ACC112 (cell line): ENCODE results near the gene LRRFIP1.
"Not testable (repeated sequence)": the region's sequence is repeated elsewhere in the genome, so short reads cannot be mapped to it uniquely, and the experiment has no call there.

Source experiments
- H2AFZ ChIP-seq: fragments of 200-600 bp; sonication (generic); one replicate; pipeline ENCODE4 v1.6.0; 2017; ENCODE audit warnings: antibody characterized with exemption, low read length; ENCODE audit not compliant: unreplicated experiment
- H3K27ac ChIP-seq: fragments of 200-600 bp; sonication (generic); 2 replicates; pipeline ENCODE4 v1.5.1; 2014; ENCODE audit warnings: low read depth, mild to moderate bottlenecking, antibody characterized with exemption, low read length, moderate library complexity
- H3K27me3 ChIP-seq: fragments of 200-600 bp; sonication (generic); 2 replicates; pipeline ENCODE4 v1.6.1; 2014; ENCODE audit warnings: mild to moderate bottlenecking, antibody characterized with exemption, low read length, moderate library complexity, mixed read lengths; ENCODE audit not compliant: insufficient read depth
- H3K36me3 ChIP-seq: fragments of 200-600 bp; sonication (generic); 2 replicates; pipeline ENCODE4 v1.6.1; 2016; ENCODE audit warnings: mild to moderate bottlenecking, antibody characterized with exemption, low read length, moderate library complexity, mixed read lengths; ENCODE audit not compliant: insufficient read depth
- H3K4me1 ChIP-seq: fragments of 200-600 bp; sonication (generic); one replicate; pipeline ENCODE4 v1.6.1; 2016; ENCODE audit warnings: low read length, mixed read lengths; ENCODE audit not compliant: insufficient read depth, unreplicated experiment, control insufficient read depth
- H3K4me3 ChIP-seq: fragments of 200-600 bp; sonication (generic); 2 replicates; pipeline ENCODE4 v1.5.1; 2014; ENCODE audit warnings: mild to moderate bottlenecking, low read depth, low read length
- H3K79me2 ChIP-seq: fragments of 200-600 bp; sonication (generic); one replicate; pipeline ENCODE4 v1.6.0; 2016; ENCODE audit warnings: low read length; ENCODE audit not compliant: control insufficient read depth, unreplicated experiment, insufficient read depth

Gene LRRFIP1

GRCh38 chr2:237591141-237591881 is 36.1 kb upstream of the LRRFIP1 start:
- no peaks in the 10 kb centered on the region; the same call in 1 of the 2 replicates for H3K27me3 ChIP-seq
- no peak overlapping the region for H3K27ac ChIP-seq
- peaks cover 10% of the 10 kb centered on the region for H3K4me1 ChIP-seq
- no peaks in the 10 kb centered on the region for H3K79me2 ChIP-seq
- H3K4me3 ChIP-seq = no peak overlapping the region
- H2AFZ ChIP-seq = no peak overlapping the region
- H3K36me3 ChIP-seq = no peaks in the 10 kb centered on the region

- Histone ChIP-seq H2AFZ (no peak overlapping the region), H3K4me1 (peaks cover 10% of the 10 kb centered on the region), H3K36me3 (no peaks in the 10 kb centered on the region), H3K79me2 (no peaks in the 10 kb centered on the region), H3K27ac (no peak overlapping the region), H3K4me3 (no peak overlapping the region), H3K27me3 (no peaks in the 10 kb centered on the region)
Observed at GRCh38 chr2:237592425-237592980, 34.9 kb upstream of the LRRFIP1 start.

GRCh38 chr2:237593036-237593435 is 34.4 kb upstream of the LRRFIP1 start:
- Histone ChIP-seq H3K27ac (no peak overlapping the region), H3K27me3 (no peaks in the 10 kb centered on the region), H2AFZ (no peak overlapping the region), H3K4me3 (no peak overlapping the region), H3K79me2 (no peaks in the 10 kb centered on the region), H3K36me3 (no peaks in the 10 kb centered on the region), H3K4me1 (peaks cover 10% of the 10 kb centered on the region)

GRCh38 chr2:237593596-237594320 is 33.6 kb upstream of the LRRFIP1 start:
- H3K27ac ChIP-seq = no peak overlapping the region
- no peaks in the 10 kb centered on the region for H3K27me3 ChIP-seq
- H3K4me3 ChIP-seq = no peak overlapping the region
- peaks cover 10% of the 10 kb centered on the region for H3K4me1 ChIP-seq
- H2AFZ ChIP-seq = no peak overlapping the region
- no peaks in the 10 kb centered on the region for H3K36me3 ChIP-seq
- no peaks in the 10 kb centered on the region for H3K79me2 ChIP-seq

GRCh38 chr2:237594514-237594871 is 32.9 kb upstream of the LRRFIP1 start:
- Histone ChIP-seq H3K27me3 (no peaks in the 10 kb centered on the region), H3K36me3 (no peaks in the 10 kb centered on the region), H2AFZ (no peak overlapping the region), H3K79me2 (no peaks in the 10 kb centered on the region), H3K4me3 (no peak overlapping the region), H3K4me1 (peaks cover 10% of the 10 kb centered on the region), H3K27ac (no peak overlapping the region)

- not testable (repeated sequence) for H3K4me3 ChIP-seq, H3K36me3 ChIP-seq, H2AFZ ChIP-seq, H3K79me2 ChIP-seq, H3K27me3 ChIP-seq, H3K27ac ChIP-seq
- H3K4me1 ChIP-seq = peaks cover 12% of the 10 kb centered on the region
Observed at GRCh38 chr2:237595829-237596519, 31.4 kb upstream of the LRRFIP1 start.

- Histone ChIP-seq H3K79me2 (no peaks in the 10 kb centered on the region), H2AFZ (no peak overlapping the region), H3K4me3 (no peak overlapping the region), H3K27ac (no peak overlapping the region), H3K4me1 (peaks cover 11% of the 10 kb centered on the region), H3K27me3 (no peaks in the 10 kb centered on the region), H3K36me3 (no peaks in the 10 kb centered on the region)
Observed at GRCh38 chr2:237596520-237597195, 30.7 kb upstream of the LRRFIP1 start.

GRCh38 chr2:237597196-237598145 is 29.9 kb upstream of the LRRFIP1 start:
- H3K4me1 ChIP-seq = peaks cover 11% of the 10 kb centered on the region
- H3K79me2 ChIP-seq = no peaks in the 10 kb centered on the region
- no peaks in the 10 kb centered on the region for H3K27me3 ChIP-seq
- H3K4me3 ChIP-seq = no peak overlapping the region
- no peak overlapping the region for H2AFZ ChIP-seq
- H3K27ac ChIP-seq = no peak overlapping the region
- no peaks in the 10 kb centered on the region for H3K36me3 ChIP-seq

- Histone ChIP-seq H2AFZ (no peak overlapping the region), H3K36me3 (no peaks in the 10 kb centered on the region), H3K4me3 (no peak overlapping the region), H3K27ac (no peak overlapping the region), H3K79me2 (no peaks in the 10 kb centered on the region), H3K4me1 (peaks cover 16% of the 10 kb centered on the region), H3K27me3 (no peaks in the 10 kb centered on the region)
Observed at GRCh38 chr2:237598468-237599208, 28.7 kb upstream of the LRRFIP1 start.
